ENCODE data around the gene SH3BP2.

DNA sequence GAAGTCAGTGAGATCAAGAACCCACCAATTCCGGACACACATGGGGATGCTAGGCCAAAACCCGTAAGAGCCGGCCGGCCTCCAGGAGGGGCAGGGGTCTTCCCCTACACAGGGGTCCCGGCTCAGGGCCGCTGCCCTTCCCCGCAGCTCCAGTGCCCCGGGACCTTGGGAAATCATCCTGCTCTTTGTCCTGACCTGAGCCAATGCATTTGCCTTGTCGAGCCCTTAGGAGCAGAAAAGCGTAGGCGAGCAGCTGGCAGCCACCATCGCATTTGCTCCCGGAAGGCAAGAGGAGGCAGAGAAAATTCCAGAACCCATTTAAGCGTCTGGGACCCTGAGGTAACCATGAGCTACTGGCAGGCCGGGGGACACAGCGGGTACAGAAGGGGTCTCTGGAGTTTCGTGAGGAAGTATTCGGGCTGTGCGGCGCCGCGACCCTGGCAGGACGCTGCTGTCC lies 29.3 kb upstream of the SH3BP2 start:
- TF ChIP-seq POLR2AphosphoS5 (IDR thresholded peaks at IDR 0.05; ENCODE audit: borderline replicate concordance, low read depth, low read length) (no peak), EZH2 (IDR thresholded peaks at IDR 0.05) (no peak), FOXP2 (optimal IDR thresholded peaks at IDR 0.05; ENCODE audit: control extremely low read depth, extremely low read length, insufficient read depth) (no peak)
